Measurements from ENCODE around the gene SREK1.
"Not testable (repeated sequence)": the region's sequence is repeated elsewhere in the genome, so short reads cannot be mapped to it uniquely, and the experiment has no call there.

Gene SREK1

GRCh38 chr5:66213533-66213932, 69.4 kb downstream of the SREK1 start:
- no peak for DNase-seq (ENCODE audit: low read depth in 1 of 2, low spot score in 1 of 2)

- DNase-seq (ENCODE audit: low read depth in 1 of 2, low spot score in 1 of 2): no peak
Observed at GRCh38 chr5:66222455-66222854, 78.4 kb downstream of the SREK1 start.

GRCh38 chr5:66222896-66223295, 78.8 kb downstream of the SREK1 start:
- not testable (repeated sequence) for DNase-seq (ENCODE audit: low read depth in 1 of 2, low spot score in 1 of 2)

GRCh38 chr5:66223637-66224036, 79.5 kb downstream of the SREK1 start:
- no peak for DNase-seq (ENCODE audit: low read depth in 1 of 2, low spot score in 1 of 2)

GRCh38 chr5:66224274-66224673, 80.2 kb downstream of the SREK1 start:
- DNase-seq (ENCODE audit: low read depth in 1 of 2, low spot score in 1 of 2): no peak

- DNase-seq (ENCODE audit: low read depth in 1 of 2, low spot score in 1 of 2): no peak
Observed at GRCh38 chr5:66224773-66225553, 80.9 kb downstream of the SREK1 start.

- no peak for DNase-seq (ENCODE audit: low read depth in 1 of 2, low spot score in 1 of 2)
Observed at GRCh38 chr5:66230551-66230950, 86.5 kb downstream of the SREK1 start.

- DNase-seq (ENCODE audit: low read depth in 1 of 2, low spot score in 1 of 2): no peak
Observed at GRCh38 chr5:66231508-66231907, 87.4 kb downstream of the SREK1 start.

GRCh38 chr5:66232275-66232674, 88.2 kb downstream of the SREK1 start:
- no peak for DNase-seq (ENCODE audit: low read depth in 1 of 2, low spot score in 1 of 2)

- no peak for DNase-seq (ENCODE audit: low read depth in 1 of 2, low spot score in 1 of 2)
Observed at GRCh38 chr5:66232706-66233445, 88.8 kb downstream of the SREK1 start.

Measured in activated CD4-positive, alpha-beta T cell treated with anti-CD3 and anti-CD28 coated beads, Interleukin-2, amount 50 U/mL, for 24 hours (primary cell).